GM18861 (cell line): Measurements from ENCODE around the gene PNPLA6.

Experiments used
- ATAC-seq: cut with Tn5 transposase; IDR thresholded peaks from one replicate; pipeline ENCODE4 v1.9.1; 2021; ENCODE audit not compliant: unreplicated experiment

The PNPLA6 gene

GRCh38 chr19:7595466-7596133 lies 60.1 kb downstream of the PNPLA6 start, which contains the start of gene CAMSAP3:
Gene CAMSAP3 (plus strand): TSS chr19:7595863. CDS start chr19:7596003, 140 bp downstream.
- ATAC-seq: no peak

- no peak for ATAC-seq
Measured at GRCh38 chr19:7596211-7596937, 60.9 kb downstream of the PNPLA6 start.

- no peak for ATAC-seq
Measured at GRCh38 chr19:7597689-7598088, 62.2 kb downstream of the PNPLA6 start.

- ATAC-seq: no peak
Measured at GRCh38 chr19:7598180-7598579, 62.7 kb downstream of the PNPLA6 start.

- no peak for ATAC-seq
Measured at GRCh38 chr19:7600721-7601120, 65.2 kb downstream of the PNPLA6 start.

GRCh38 chr19:7602240-7602934 lies 66.9 kb downstream of the PNPLA6 start:
- no peak for ATAC-seq

- ATAC-seq: no peak
Measured at GRCh38 chr19:7602935-7603497, 67.5 kb downstream of the PNPLA6 start.

GRCh38 chr19:7603919-7604318 lies 68.4 kb downstream of the PNPLA6 start:
- ATAC-seq: no peak

GRCh38 chr19:7605490-7606222 lies 70.1 kb downstream of the PNPLA6 start:
- ATAC-seq: no peak

GRCh38 chr19:7606289-7606688 lies 70.8 kb downstream of the PNPLA6 start:
- no peak for ATAC-seq

GRCh38 chr19:7607212-7607873 lies 71.8 kb downstream of the PNPLA6 start:
- no peak for ATAC-seq

GRCh38 chr19:7607874-7608560 lies 72.5 kb downstream of the PNPLA6 start:
- ATAC-seq: no peak

- ATAC-seq: no peak
Measured at GRCh38 chr19:7610491-7611240, 75.1 kb downstream of the PNPLA6 start.
